Breast epithelium (tissue), 3 donors: ENCODE measurements around the gene ZNF814.

Source experiments
- CTCF ChIP-seq, 3 donors: fragments of 450-650 bp; IDR thresholded peaks; one replicate each; pipeline ENCODE4 v1.5.1; 2016 to 2017; ENCODE audit warnings: antibody characterized with exemption in 3 of 3, mild to moderate bottlenecking in 3 of 3, moderate library complexity in 3 of 3
- POLR2A ChIP-seq: fragments of 450-650 bp; IDR thresholded peaks from one replicate; pipeline ENCODE4 v1.6.1; 2016; ENCODE audit warnings: antibody characterized with exemption, mild to moderate bottlenecking, moderate library complexity
- POLR2AphosphoS5 ChIP-seq, 3 donors: sonication (generic); formaldehyde crosslinking; IDR thresholded peaks; one replicate each; pipeline ENCODE4 v1.6.1; 2017; ENCODE audit warnings: antibody characterized with exemption in 3 of 3

GRCh38 chr19:57830071-57830602 lies 58.7 kb downstream of the ZNF814 start, which contains the start of gene ZNF587B:
- TF ChIP-seq CTCF (IDR thresholded peaks at IDR 0.05): peak in 1 of 3 donors; percentile 38
- TF ChIP-seq POLR2AphosphoS5 (IDR thresholded peaks at IDR 0.05): no peak
- no peak for TF ChIP-seq POLR2A
